ENCODE data around the gene AHNAK. TPM values are rescaled to one million over a fixed set of nuclear protein-coding genes. Genes with fewer than 3 reads are reported as not detected.

Gene AHNAK
- total and polyA plus RNA-seq, 2 donors (not counting 3 experiments of a cell fraction or from before 2014, with no cell fraction given) = 35.2 to 436 TPM

GRCh38 chr11:62536301-62536957 is 10.2 kb downstream of the AHNAK start:
- H3K9me3 ChIP-seq (replicated peaks; ENCODE audit: control insufficient read depth, insufficient read depth, low read length) = no peaks in the 10 kb centered on the region
- BruUV-seq (replicated peaks) = no TSS peak
- no peaks in the 10 kb centered on the region for H3K9me1 ChIP-seq (replicated peaks; ENCODE audit: control insufficient read depth, extremely low read depth, insufficient read depth, low read length)
- no peaks in the 10 kb centered on the region for H3K27me3 ChIP-seq (ENCODE audit: control insufficient read depth in 2 of 2, insufficient read depth in 2 of 2, low read length in 2 of 2)
- ChIA-PET CTCF (interaction anchor here (1.1 to 11.2 kb wide), 2 partner anchors 24 to 113 kb away, joined by 3 to 377 read pairs; no protein-coding TSS in a partner anchor), POLR2A (interaction anchor here (0.6 kb wide), 1 partner anchor 48 kb away, joined by 3 read pairs; no protein-coding TSS in a partner anchor)
- H3K79me2 ChIP-seq (ENCODE audit: control insufficient read depth, insufficient read depth, low read length) = peaks cover 95% of the 10 kb centered on the region
- DNase-seq (ENCODE audit: low read depth, low spot score) (no peak), FAIRE-seq (no peak)
- H2AFZ ChIP-seq (ENCODE audit: low read depth, low read length) = no peak overlapping the region
- H4K20me1 ChIP-seq (replicated peaks; ENCODE audit: control insufficient read depth, extremely low read depth, insufficient read depth, low read length) = peaks cover 7% of the 10 kb centered on the region
- dilution Hi-C loops (cut with MboI; ENCODE audit: extremely low pct_ligation_motif_present, low sequenced_read_pairs) (no loop called here), intact Hi-C loops (cut with micrococcal nuclease) (no loop called here)
- no peak for TF ChIP-seq POLR2AphosphoS5 (IDR thresholded peaks at IDR 0.05; ENCODE audit: insufficient read depth, low read depth, low read length)
- no peak for TF ChIP-seq CTCF (IDR thresholded peaks at IDR 0.05; ENCODE audit: extremely low read depth in 1 of 2, insufficient read depth in 1 of 2, low read depth in 1 of 2, low read length in 2 of 2)
- no peak for TF ChIP-seq MAX (IDR thresholded peaks at IDR 0.05; ENCODE audit: insufficient read depth, insufficient read length)
- no peak for TF ChIP-seq JUN (IDR thresholded peaks at IDR 0.05; ENCODE audit: borderline replicate concordance, insufficient read depth, insufficient read length, low read depth)
- no peak for TF ChIP-seq EZH2 (IDR thresholded peaks at IDR 0.05; ENCODE audit: borderline replicate concordance, low read depth, low read length, severe bottlenecking)
- no peak for TF ChIP-seq FOS (IDR thresholded peaks at IDR 0.05; ENCODE audit: borderline replicate concordance, insufficient read depth, low read length)
- no peak for TF ChIP-seq GATA2 (IDR thresholded peaks at IDR 0.05; ENCODE audit: insufficient read depth, insufficient read length, low read depth, low read length)
- TF ChIP-seq POLR2A (IDR thresholded peaks at IDR 0.05; ENCODE audit: low read depth, low read length) = no peak
- TF ChIP-seq MYC (IDR thresholded peaks at IDR 0.05; ENCODE audit: low read depth, low read length) = no peak
- no peak overlapping the region for H3K4me2 ChIP-seq (ENCODE audit: insufficient read depth, low read length)
- peaks cover 20 to 41% of the 10 kb centered on the region in 2 experiments for H3K36me3 ChIP-seq (ENCODE audit: control insufficient read depth in 2 of 2, extremely low read depth in 1 of 2, insufficient read depth in 2 of 2, low read length in 2 of 2)
- no peak overlapping the region for H3K9ac ChIP-seq (replicated peaks; ENCODE audit: extremely low read depth, insufficient read depth, low read length)
- peaks cover 27% of the 10 kb centered on the region for H3K4me1 ChIP-seq (ENCODE audit: control insufficient read depth, extremely low read depth, insufficient read depth, low read length)
- no peak overlapping the region for H3K4me3 ChIP-seq (replicated peaks in 1 of 3; ENCODE audit: insufficient read depth in 1 of 3, low read depth in 1 of 3, low read length in 3 of 3)
- no peak overlapping the region for H3K27ac ChIP-seq (ENCODE audit: insufficient read depth, low read depth, low read length)
